HUES6 (cell line): Measurements from ENCODE around the gene TENM4.

Source experiments
- H3K27ac ChIP-seq: 2 replicates; pipeline ENCODE4 v1.7.0; 2013; ENCODE audit warnings: low read depth, mild to moderate bottlenecking, low read length, inconsistent platforms
- H3K27me3 ChIP-seq: 2 replicates; pipeline ENCODE4 v1.6.1; 2013; ENCODE audit warnings: low read length; ENCODE audit not compliant: control insufficient read depth, insufficient read depth
- H3K36me3 ChIP-seq: 2 replicates; pipeline ENCODE4 v1.6.1; 2013; ENCODE audit warnings: low read length; ENCODE audit not compliant: control insufficient read depth, insufficient read depth
- H3K4me1 ChIP-seq: 2 replicates; pipeline ENCODE4 v1.6.1; 2013; ENCODE audit warnings: low read length; ENCODE audit not compliant: control insufficient read depth, insufficient read depth
- H3K4me3 ChIP-seq: 2 replicates; pipeline ENCODE4 v1.5.1; 2013; ENCODE audit warnings: low read depth, low read length
- H3K9ac ChIP-seq: one replicate; pipeline ENCODE4 v1.6.1; 2013; ENCODE audit warnings: mild to moderate bottlenecking, low read length
- H3K9me3 ChIP-seq: 2 replicates; pipeline ENCODE4 v1.6.1; 2013; ENCODE audit warnings: low read depth, low read length; ENCODE audit not compliant: control insufficient read depth, insufficient read depth

TENM4 gene

DNA sequence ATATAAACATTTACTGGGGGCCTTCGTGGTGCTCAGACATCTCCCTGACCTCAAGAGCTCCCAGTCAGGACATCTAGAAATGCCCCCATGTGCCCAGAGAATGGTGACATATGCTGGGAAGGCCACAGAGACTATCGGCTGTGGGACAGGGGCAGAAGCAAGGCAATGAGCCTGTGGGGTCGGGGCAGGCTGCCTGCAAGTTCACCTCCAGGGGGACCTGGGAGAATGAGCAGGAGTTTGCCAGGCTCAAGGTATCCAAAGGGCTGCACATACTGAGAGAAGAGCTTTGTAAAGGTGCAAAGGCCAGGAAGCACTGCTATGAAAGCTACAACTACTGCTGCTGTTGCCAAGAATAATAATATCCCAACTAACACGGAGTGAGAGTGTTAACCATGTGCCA is 233.9 kb downstream of the TENM4 start:
- Histone ChIP-seq H3K27me3 (no peaks in the 10 kb centered on the region), H3K9me3 (no peaks in the 10 kb centered on the region), H3K36me3 (no peaks in the 10 kb centered on the region), H3K4me3 (no peak overlapping the region), H3K4me1 (peaks cover 2% of the 10 kb centered on the region; the same call in 1 of the 2 replicates), H3K9ac (no peak overlapping the region), H3K27ac (no peak overlapping the region)

- Histone ChIP-seq H3K27ac (no peak overlapping the region), H3K36me3 (no peaks in the 10 kb centered on the region), H3K4me1 (peaks cover 3% of the 10 kb centered on the region; the same call in 1 of the 2 replicates), H3K4me3 (no peak overlapping the region), H3K9ac (no peak overlapping the region), H3K9me3 (no peaks in the 10 kb centered on the region), H3K27me3 (no peaks in the 10 kb centered on the region)
Measured at GRCh38 chr11:79205786-79206185, 235.0 kb downstream of the TENM4 start.

- Histone ChIP-seq H3K4me3 (no peak overlapping the region), H3K9ac (no peak overlapping the region), H3K27ac (no peak overlapping the region), H3K27me3 (no peaks in the 10 kb centered on the region), H3K4me1 (peaks cover 3% of the 10 kb centered on the region; the same call in 1 of the 2 replicates), H3K36me3 (no peaks in the 10 kb centered on the region), H3K9me3 (no peaks in the 10 kb centered on the region)
Measured at GRCh38 chr11:79201677-79202347, 239.0 kb downstream of the TENM4 start.

DNA sequence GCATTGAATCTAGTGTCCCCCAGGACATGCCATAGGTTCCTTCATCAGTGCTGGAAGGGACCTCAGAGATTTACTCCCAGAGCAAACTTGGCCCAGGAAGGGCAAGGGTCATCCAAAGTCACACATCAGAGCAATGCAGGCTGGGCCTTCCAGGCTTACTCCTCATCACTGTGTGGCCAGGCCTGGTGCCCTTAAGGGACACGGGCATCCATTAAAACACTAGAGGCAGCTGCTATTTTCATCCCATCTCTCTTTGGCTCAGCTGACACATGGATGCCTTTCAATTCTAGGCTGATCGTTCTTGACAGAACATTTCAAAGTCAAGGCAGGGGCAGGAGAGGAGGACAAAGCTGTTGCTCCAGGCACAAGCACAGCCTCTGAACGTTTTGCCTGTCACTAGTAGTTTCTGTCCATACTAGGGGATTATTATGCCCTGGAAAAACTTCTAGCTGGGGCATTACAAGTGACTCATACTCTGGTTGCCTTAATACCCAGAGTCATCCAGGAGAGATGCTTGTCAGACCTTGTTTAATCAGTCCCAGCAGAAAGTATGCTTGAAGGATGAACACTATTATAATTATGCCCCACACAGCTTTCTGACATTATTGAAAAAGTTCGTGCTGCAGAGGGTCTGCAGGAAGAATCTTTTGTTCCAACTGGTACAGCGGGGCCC is 240.3 kb downstream of the TENM4 start:
- no peak overlapping the region for H3K27ac ChIP-seq
- H3K9ac ChIP-seq, result no peak overlapping the region
- H3K27me3 ChIP-seq, result no peaks in the 10 kb centered on the region
- no peaks in the 10 kb centered on the region for H3K36me3 ChIP-seq
- H3K4me1 ChIP-seq, result peaks cover 3% of the 10 kb centered on the region; the same call in 1 of the 2 replicates
- H3K9me3 ChIP-seq, result no peaks in the 10 kb centered on the region
- H3K4me3 ChIP-seq, result no peak overlapping the region

- Histone ChIP-seq H3K36me3 (no peaks in the 10 kb centered on the region), H3K27ac (no peak overlapping the region), H3K9ac (no peak overlapping the region), H3K4me1 (peaks cover 3% of the 10 kb centered on the region; the same call in 1 of the 2 replicates), H3K27me3 (no peaks in the 10 kb centered on the region), H3K9me3 (no peaks in the 10 kb centered on the region), H3K4me3 (no peak overlapping the region)
Measured at GRCh38 chr11:79199729-79200354, 241.0 kb downstream of the TENM4 start.

DNA sequence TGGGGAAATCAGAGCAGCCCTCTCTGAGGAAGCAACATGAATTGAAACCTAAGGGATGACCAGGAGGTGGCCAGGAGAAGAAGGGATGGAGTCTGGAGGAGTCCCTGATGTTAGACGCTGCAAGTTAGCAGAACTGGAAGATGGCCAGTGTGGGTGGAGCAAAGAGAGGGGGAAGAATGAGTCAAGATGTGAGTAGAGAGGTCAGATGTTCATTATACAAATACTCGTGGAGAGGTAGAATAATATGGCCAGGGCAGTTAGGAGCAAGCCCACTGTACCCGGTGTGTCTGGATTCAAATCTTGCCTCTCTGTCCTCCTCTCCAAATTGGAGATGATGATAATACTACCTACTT is 242.0 kb downstream of the TENM4 start:
- no peaks in the 10 kb centered on the region for H3K36me3 ChIP-seq
- H3K27me3 ChIP-seq, result no peaks in the 10 kb centered on the region
- no peak overlapping the region for H3K9ac ChIP-seq
- no peak overlapping the region for H3K27ac ChIP-seq
- no peak overlapping the region for H3K4me3 ChIP-seq
- peaks cover 3% of the 10 kb centered on the region; the same call in 1 of the 2 replicates for H3K4me1 ChIP-seq
- H3K9me3 ChIP-seq, result no peaks in the 10 kb centered on the region

GRCh38 chr11:79198203-79198897 is 242.5 kb downstream of the TENM4 start:
- Histone ChIP-seq H3K9ac (no peak overlapping the region), H3K36me3 (no peaks in the 10 kb centered on the region), H3K4me3 (no peak overlapping the region), H3K9me3 (peaks cover 4% of the 10 kb centered on the region; the same call in 1 of the 2 replicates), H3K27ac (no peak overlapping the region), H3K27me3 (no peaks in the 10 kb centered on the region), H3K4me1 (peaks cover 3% of the 10 kb centered on the region; the same call in 1 of the 2 replicates)

GRCh38 chr11:79196950-79197349 is 243.9 kb downstream of the TENM4 start:
- Histone ChIP-seq H3K9me3 (peaks cover 5% of the 10 kb centered on the region), H3K4me3 (no peak overlapping the region), H3K4me1 (peaks cover under 1% of the 10 kb centered on the region; the same call in 1 of the 2 replicates), H3K27me3 (no peaks in the 10 kb centered on the region), H3K9ac (no peak overlapping the region), H3K27ac (no peak overlapping the region), H3K36me3 (no peaks in the 10 kb centered on the region)

GRCh38 chr11:79195209-79195608 is 245.6 kb downstream of the TENM4 start:
- Histone ChIP-seq H3K9me3 (peaks cover 5% of the 10 kb centered on the region), H3K4me1 (no peaks in the 10 kb centered on the region), H3K9ac (no peak overlapping the region), H3K4me3 (no peak overlapping the region), H3K36me3 (no peaks in the 10 kb centered on the region), H3K27ac (no peak overlapping the region), H3K27me3 (no peaks in the 10 kb centered on the region)

- Histone ChIP-seq H3K4me1 (no peaks in the 10 kb centered on the region), H3K9me3 (peaks cover 16% of the 10 kb centered on the region), H3K9ac (no peak overlapping the region), H3K27me3 (no peaks in the 10 kb centered on the region), H3K4me3 (no peak overlapping the region), H3K27ac (no peak overlapping the region), H3K36me3 (no peaks in the 10 kb centered on the region)
Measured at GRCh38 chr11:79193663-79194310, 247.0 kb downstream of the TENM4 start.
